Neural progenitor cell (in vitro differentiated cells): ENCODE results near the gene UTY.

Experiments
- EZH2 ChIP-seq: fragments of 200-600 bp; sonication (generic); IDR thresholded peaks from 2 replicates; pipeline ENCODE4 v1.6.1; 2017; ENCODE audit warnings: antibody characterized with exemption, mild to moderate bottlenecking, moderate library complexity
- TF ChIP-seq, protein P1 (sequence below): fragments of 200-600 bp; sonication (generic); IDR thresholded peaks from 2 replicates; pipeline ENCODE4 v1.5.1; 2017; ENCODE audit warnings: antibody characterized with exemption, mild to moderate bottlenecking

DNA sequence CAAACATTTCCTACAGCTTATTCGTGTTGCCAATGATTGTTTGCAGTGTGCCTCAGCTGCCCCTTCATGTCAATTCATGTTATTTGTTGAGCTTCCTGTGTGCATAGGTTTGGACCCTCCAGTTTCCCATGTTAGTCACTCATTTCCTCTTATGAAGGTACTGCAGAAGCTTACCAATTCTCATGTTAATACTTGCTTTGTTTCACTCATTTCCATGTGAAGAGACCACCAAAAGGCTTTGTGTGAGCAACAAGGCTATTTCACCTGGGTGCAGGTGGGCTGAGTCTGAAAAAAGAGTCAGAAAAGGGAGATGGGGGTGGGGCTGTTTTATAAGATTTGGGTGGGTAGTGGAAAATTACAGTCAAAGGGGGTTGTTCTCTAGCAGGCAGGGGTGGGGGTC lies 274.6 kb downstream of the UTY start:
- TF ChIP-seq EZH2: no peak
- TF ChIP-seq, protein P1, sequence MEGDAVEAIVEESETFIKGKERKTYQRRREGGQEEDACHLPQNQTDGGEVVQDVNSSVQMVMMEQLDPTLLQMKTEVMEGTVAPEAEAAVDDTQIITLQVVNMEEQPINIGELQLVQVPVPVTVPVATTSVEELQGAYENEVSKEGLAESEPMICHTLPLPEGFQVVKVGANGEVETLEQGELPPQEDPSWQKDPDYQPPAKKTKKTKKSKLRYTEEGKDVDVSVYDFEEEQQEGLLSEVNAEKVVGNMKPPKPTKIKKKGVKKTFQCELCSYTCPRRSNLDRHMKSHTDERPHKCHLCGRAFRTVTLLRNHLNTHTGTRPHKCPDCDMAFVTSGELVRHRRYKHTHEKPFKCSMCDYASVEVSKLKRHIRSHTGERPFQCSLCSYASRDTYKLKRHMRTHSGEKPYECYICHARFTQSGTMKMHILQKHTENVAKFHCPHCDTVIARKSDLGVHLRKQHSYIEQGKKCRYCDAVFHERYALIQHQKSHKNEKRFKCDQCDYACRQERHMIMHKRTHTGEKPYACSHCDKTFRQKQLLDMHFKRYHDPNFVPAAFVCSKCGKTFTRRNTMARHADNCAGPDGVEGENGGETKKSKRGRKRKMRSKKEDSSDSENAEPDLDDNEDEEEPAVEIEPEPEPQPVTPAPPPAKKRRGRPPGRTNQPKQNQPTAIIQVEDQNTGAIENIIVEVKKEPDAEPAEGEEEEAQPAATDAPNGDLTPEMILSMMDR: no peak
